ENCODE data around the gene CNOT3. TPM values are rescaled to one million over a fixed set of nuclear protein-coding genes. Genes with fewer than 3 reads are reported as not detected.

Gene CNOT3
- total RNA-seq, 1 donor from 2014 or later, result 17.7 TPM

DNA sequence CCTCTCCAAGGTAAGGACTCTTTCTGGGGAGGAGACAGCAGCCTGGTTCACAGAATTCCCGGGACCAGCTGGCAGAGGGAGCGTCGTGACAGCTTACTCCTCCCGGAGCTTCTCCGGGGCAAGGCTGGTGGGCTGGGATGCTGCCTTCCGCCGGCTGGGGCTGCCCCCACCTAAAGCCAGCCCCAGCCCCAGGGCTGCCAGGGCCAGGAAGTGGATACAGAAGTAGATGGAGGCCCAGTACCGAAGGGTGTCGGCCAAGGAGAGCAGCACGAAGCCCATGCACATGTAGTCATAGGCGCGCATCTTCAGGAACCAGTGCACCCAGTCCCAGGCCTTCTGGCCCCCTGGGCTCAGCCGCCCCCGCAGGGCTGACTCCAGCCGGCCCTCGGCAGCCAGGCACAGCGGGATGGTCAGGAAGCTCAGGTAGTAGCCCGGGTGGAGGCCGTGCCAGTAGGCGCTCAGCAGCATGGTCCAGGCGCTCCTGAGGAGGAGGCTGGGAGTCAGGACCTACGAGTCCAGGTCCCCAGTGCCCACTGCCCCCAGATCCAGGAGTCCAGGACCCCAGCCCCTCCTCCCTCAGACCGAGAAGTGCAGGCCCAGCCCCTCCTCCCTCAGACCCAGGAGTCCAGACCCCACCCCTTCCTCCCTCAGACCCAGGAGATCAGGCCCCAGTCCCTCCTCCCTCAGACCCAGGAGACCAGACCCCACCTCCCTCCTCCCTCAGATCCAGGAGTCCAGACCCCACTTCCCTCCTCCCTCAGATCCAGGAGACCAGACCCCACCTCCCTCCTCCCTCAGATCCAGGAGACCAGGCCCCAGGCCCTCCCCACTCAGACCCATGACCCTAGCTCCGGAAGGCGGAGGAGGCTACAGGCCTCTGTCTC lies 36.6 kb downstream of the CNOT3 start:
- TF ChIP-seq POLR2AphosphoS5 (IDR thresholded peaks at IDR 0.05; ENCODE audit: insufficient read depth in 1 of 2, low read depth in 1 of 2) (no peak), CTCF (IDR thresholded peaks at IDR 0.05) (no peak), POLR2A (IDR thresholded peaks at IDR 0.05) (no peak)
- Histone ChIP-seq H3K9me3 (no peaks in the 10 kb centered on the region), H3K4me1 (peaks cover 8% of the 10 kb centered on the region), H3K27me3 (no peaks in the 10 kb centered on the region), H3K36me3 (no peaks in the 10 kb centered on the region), H3K4me3 (no peak overlapping the region), H3K27ac (no peak overlapping the region)
- intact Hi-C loops (cut with DNase I), result no loop called here
- DNase-seq (ENCODE audit: extremely low spot score in 2 of 2), result no peak

DNA sequence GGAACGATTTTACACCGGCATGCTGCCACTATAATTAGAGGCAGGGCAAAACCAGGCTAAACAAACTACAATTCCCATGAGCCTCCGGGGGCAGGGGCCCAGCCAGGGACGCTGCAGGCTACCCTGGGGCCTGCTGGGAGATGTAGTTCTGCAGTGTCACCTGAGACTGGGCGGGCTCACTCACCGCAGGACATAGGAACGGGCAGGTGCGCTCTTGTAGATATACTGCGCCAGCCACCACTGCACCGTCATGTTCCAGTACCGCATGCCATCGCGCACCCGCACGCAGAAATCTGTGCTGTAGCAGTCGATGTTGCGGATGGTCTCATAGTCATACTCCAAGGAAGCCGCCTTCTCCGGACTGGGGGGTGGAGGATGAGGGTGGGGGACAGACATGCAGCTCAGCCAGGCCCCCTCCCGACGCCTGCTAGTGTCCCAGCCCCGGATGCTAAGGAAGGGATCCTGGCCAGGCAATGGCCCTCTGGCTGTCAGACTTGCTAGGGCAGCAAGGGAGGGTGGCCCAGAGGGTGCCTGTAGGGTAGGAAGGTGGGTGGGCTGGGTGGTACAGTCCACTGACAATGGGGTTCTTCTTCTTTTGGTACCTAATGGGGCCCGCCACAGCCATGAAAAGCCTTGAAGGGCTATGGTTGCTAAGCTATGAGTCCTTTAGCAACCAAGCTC lies 41.2 kb downstream of the CNOT3 start:
- Histone ChIP-seq H3K4me3 (no peak overlapping the region), H3K27ac (no peak overlapping the region), H3K27me3 (no peaks in the 10 kb centered on the region), H3K9me3 (no peaks in the 10 kb centered on the region), H3K36me3 (no peaks in the 10 kb centered on the region), H3K4me1 (no peaks in the 10 kb centered on the region)
- DNase-seq (ENCODE audit: extremely low spot score in 2 of 2), result no peak
- TF ChIP-seq POLR2AphosphoS5 (IDR thresholded peaks at IDR 0.05; ENCODE audit: insufficient read depth in 1 of 2, low read depth in 1 of 2) (no peak), CTCF (IDR thresholded peaks at IDR 0.05) (no peak), POLR2A (IDR thresholded peaks at IDR 0.05) (no peak)
- intact Hi-C loops (cut with DNase I), result no loop called here

GRCh38 chr19:54179262-54179852 lies 41.8 kb downstream of the CNOT3 start:
- Histone ChIP-seq H3K9me3 (no peaks in the 10 kb centered on the region), H3K4me1 (no peaks in the 10 kb centered on the region), H3K36me3 (no peaks in the 10 kb centered on the region), H3K4me3 (no peak overlapping the region), H3K27me3 (no peaks in the 10 kb centered on the region), H3K27ac (no peak overlapping the region)
- intact Hi-C loops (cut with DNase I), result no loop called here
- no peak for DNase-seq (ENCODE audit: extremely low spot score in 2 of 2)
- TF ChIP-seq POLR2A (IDR thresholded peaks at IDR 0.05), result no peak
- no peak for TF ChIP-seq CTCF (IDR thresholded peaks at IDR 0.05)
- TF ChIP-seq POLR2AphosphoS5 (IDR thresholded peaks at IDR 0.05; ENCODE audit: insufficient read depth in 1 of 2, low read depth in 1 of 2), result no peak

- TF ChIP-seq POLR2A (IDR thresholded peaks at IDR 0.05), result no peak
- no peak for TF ChIP-seq CTCF (IDR thresholded peaks at IDR 0.05)
- no peak for TF ChIP-seq POLR2AphosphoS5 (IDR thresholded peaks at IDR 0.05; ENCODE audit: insufficient read depth in 1 of 2, low read depth in 1 of 2)
- H3K27ac ChIP-seq, result no peak overlapping the region
- no peaks in the 10 kb centered on the region for H3K4me1 ChIP-seq
- H3K27me3 ChIP-seq, result no peaks in the 10 kb centered on the region
- DNase-seq (ENCODE audit: extremely low spot score in 2 of 2), result no peak
- no peaks in the 10 kb centered on the region for H3K9me3 ChIP-seq
- H3K4me3 ChIP-seq, result no peak overlapping the region
- no peaks in the 10 kb centered on the region for H3K36me3 ChIP-seq
- intact Hi-C loops (cut with DNase I), result no loop called here
These were observed 42.4 kb downstream of the CNOT3 start for GRCh38 chr19:54179921-54180461.

Data from vagina (tissue), 2 donors.